SU-DHL-6 (cell line): ENCODE data around the gene EN2.

Experiments
- H2AFZ ChIP-seq: fragments of 200-600 bp; sonication (generic); 2 replicates; pipeline ENCODE4 v1.6.1; 2014; ENCODE audit warnings: low read depth, mild to moderate bottlenecking, moderate library complexity, mixed read lengths, antibody characterized with exemption, low read length; ENCODE audit not compliant: severe bottlenecking
- H3F3A ChIP-seq: fragments of 200-600 bp; shearing (Covaris generic); 2 replicates; pipeline ENCODE4 v1.6.0; 2016; ENCODE audit warnings: antibody characterized with exemption, mild to moderate bottlenecking; ENCODE audit not compliant: insufficient read depth
- H3K27ac ChIP-seq: fragments of 200-600 bp; sonication (generic); 2 replicates; pipeline ENCODE4 v1.5.1; 2016; ENCODE audit warnings: low read depth, mild to moderate bottlenecking, low read length, moderate library complexity, mixed read lengths
- H3K27me3 ChIP-seq: fragments of 200-600 bp; sonication (generic), shearing (Covaris generic); 2 replicates; pipeline ENCODE4 v1.6.0; 2014; ENCODE audit warnings: mild to moderate bottlenecking, low read length
- H3K36me3 ChIP-seq: fragments of 200-600 bp; sonication (generic); 2 replicates; pipeline ENCODE4 v1.6.1; 2014; ENCODE audit warnings: mild to moderate bottlenecking, low read length, mixed read lengths
- H3K4me2 ChIP-seq: fragments of 300-600, 200-600 bp; shearing (Covaris generic), sonication (generic); 2 replicates; pipeline ENCODE4 v1.6.0; 2014; ENCODE audit warnings: low read length, low read depth, mild to moderate bottlenecking; ENCODE audit not compliant: poor library complexity, severe bottlenecking
- H3K4me3 ChIP-seq: fragments of 200-600 bp; sonication (generic); 2 replicates; pipeline ENCODE4 v1.5.1; 2014; ENCODE audit warnings: antibody characterized with exemption, low read length, mild to moderate bottlenecking, mixed read lengths; ENCODE audit not compliant: insufficient read depth, poor library complexity, severe bottlenecking
- H3K79me2 ChIP-seq: fragments of 200-600 bp; sonication (generic); 2 replicates; pipeline ENCODE4 v1.6.1; 2014; ENCODE audit warnings: mild to moderate bottlenecking, low read length, moderate library complexity; ENCODE audit not compliant: insufficient read depth
- H3K9ac ChIP-seq: fragments of 200-600 bp; sonication (generic); 2 replicates; pipeline ENCODE4 v1.7.0; 2014; ENCODE audit warnings: mild to moderate bottlenecking, low read length
- H3K9me2 ChIP-seq: fragments of 200-600 bp; sonication (generic); replicated peaks from 2 replicates; pipeline ENCODE4 v1.6.1; 2014; ENCODE audit warnings: low read length; ENCODE audit not compliant: insufficient read depth
- H3K9me3 ChIP-seq: fragments of 200-600 bp; sonication (generic); 2 replicates; pipeline ENCODE4 v1.6.1; 2014; ENCODE audit warnings: low read length, mixed read lengths; ENCODE audit not compliant: insufficient read depth
- H4K20me1 ChIP-seq: fragments of 200-600 bp; sonication (generic); 2 replicates; pipeline ENCODE4 v1.6.1; 2014; ENCODE audit warnings: low read depth, mild to moderate bottlenecking, antibody characterized with exemption, low read length, moderate library complexity, mixed read lengths
- EZH2phosphoT487 ChIP-seq: fragments of 200-600 bp; sonication (generic), shearing (Covaris generic); conservative IDR thresholded peaks from 2 replicates; pipeline ENCODE4 v1.6.1; 2018; ENCODE audit warnings: mild to moderate bottlenecking, antibody characterized with exemption, low read length, moderate library complexity, mixed read lengths
- TF ChIP-seq, protein P1 (sequence below): fragments of 200-600 bp; sonication (generic); IDR thresholded peaks from one replicate; pipeline ENCODE4 v1.5.1; 2017; ENCODE audit warnings: antibody characterized with exemption, mild to moderate bottlenecking, low read length, moderate library complexity; ENCODE audit not compliant: insufficient read depth, poor library complexity, severe bottlenecking

The EN2 gene

DNA sequence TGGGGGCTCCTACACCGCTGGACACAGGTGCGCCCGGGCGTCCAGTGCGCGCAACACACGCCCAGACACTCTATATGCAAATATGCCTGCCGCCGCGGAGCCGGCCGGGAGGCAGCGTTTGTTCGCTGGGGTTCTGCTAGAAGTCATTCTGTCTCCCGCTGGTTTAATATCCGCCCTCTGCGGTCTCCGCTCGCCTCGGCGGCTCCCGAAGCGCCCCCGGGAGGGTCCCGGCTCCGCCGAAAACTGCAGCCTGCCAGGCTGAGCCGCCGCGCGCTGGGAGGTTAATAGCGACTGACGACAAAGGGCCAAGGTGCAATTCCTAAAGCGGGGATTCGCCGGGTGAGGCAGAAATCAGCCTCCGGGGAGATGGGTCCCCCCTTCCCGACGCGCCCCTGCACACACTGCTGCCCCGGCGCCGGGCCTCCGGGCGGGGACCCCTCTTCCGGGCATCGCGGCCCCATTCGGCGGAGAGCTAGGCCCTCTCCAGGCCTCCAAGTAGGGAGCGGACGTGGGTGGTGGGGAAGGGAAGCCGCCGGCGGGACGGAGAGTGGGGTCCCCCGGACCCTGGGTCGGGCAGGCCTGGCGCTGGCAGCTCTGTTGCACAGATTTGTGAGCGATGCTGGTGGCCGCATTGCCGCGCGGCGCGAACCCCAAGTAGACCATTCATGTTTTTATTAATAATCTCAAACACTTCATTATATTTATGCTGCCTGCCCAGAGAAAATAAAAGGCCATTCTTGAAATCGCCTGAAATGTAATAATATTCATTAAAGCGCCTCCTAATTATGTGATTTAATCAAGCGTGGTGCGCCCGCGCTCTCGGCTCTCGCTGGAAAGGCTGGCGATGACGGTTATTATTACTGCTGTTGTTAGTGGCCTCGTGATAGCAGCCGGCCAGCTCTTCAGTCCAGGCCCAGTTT is 9.1 kb downstream of the EN2 start:
- no peak overlapping the region for H3K27ac ChIP-seq
- no peaks in the 10 kb centered on the region for H3K27me3 ChIP-seq
- H4K20me1 ChIP-seq = no peaks in the 10 kb centered on the region
- H3K4me3 ChIP-seq = no peak overlapping the region
- H3K79me2 ChIP-seq = no peaks in the 10 kb centered on the region
- no peaks in the 10 kb centered on the region for H3K9me2 ChIP-seq
- no peaks in the 10 kb centered on the region for H3K36me3 ChIP-seq
- H3K4me2 ChIP-seq = no peak overlapping the region
- H3K9ac ChIP-seq = no peak overlapping the region
- H3F3A ChIP-seq = no peaks in the 10 kb centered on the region
- TF ChIP-seq EZH2phosphoT487 = no peak
- TF ChIP-seq, protein P1, sequence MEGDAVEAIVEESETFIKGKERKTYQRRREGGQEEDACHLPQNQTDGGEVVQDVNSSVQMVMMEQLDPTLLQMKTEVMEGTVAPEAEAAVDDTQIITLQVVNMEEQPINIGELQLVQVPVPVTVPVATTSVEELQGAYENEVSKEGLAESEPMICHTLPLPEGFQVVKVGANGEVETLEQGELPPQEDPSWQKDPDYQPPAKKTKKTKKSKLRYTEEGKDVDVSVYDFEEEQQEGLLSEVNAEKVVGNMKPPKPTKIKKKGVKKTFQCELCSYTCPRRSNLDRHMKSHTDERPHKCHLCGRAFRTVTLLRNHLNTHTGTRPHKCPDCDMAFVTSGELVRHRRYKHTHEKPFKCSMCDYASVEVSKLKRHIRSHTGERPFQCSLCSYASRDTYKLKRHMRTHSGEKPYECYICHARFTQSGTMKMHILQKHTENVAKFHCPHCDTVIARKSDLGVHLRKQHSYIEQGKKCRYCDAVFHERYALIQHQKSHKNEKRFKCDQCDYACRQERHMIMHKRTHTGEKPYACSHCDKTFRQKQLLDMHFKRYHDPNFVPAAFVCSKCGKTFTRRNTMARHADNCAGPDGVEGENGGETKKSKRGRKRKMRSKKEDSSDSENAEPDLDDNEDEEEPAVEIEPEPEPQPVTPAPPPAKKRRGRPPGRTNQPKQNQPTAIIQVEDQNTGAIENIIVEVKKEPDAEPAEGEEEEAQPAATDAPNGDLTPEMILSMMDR = no peak
- H3K9me3 ChIP-seq = no peaks in the 10 kb centered on the region
- no peak overlapping the region for H2AFZ ChIP-seq

DNA sequence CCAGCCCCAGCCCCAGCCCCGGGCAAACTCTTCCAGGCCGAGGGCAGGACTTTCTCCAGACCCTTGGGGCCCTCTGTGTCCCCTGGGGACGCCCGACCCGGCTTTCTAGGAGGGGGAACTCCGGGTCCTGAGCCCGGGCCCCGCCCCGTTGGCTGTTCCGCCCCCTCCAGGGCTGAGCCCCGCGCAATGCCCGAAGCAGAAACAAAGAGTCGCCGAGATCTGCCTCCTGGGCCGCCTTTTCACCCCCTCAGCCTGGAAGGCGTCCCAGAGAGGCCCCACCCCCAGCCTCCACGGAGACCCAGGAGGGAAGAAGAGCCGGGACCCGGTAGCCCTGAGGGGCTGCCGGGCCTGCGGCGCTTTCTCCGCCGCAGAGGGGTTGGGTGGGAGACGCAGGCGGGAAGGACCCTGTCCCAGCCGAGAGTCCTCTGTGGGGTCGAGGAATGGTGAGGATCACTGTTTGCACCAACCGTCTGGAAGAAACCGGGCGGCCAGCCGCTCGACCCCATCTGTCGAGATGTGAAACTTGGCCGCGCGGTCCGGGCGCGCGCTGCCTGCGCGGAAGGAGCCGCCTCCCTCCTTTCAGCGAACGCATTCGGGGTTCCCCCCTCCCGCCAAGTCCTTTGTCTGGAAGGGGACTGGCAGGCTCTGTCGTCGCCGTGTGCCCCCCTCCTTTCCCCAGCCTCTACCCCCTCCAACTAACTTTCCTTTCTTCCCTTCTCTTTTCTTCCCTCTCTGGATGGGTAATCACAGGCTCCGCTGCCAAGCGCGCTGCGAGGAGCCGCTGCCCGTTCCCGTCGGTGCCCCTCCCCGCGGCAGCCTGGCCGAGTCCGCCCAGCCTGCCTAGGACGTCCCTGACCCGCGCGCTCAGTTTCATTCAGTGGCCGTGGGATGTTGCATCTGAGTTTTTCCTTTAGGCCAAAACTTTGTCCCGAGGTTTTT is 10.2 kb downstream of the EN2 start:
- Histone ChIP-seq H3K27ac (no peak overlapping the region), H3K27me3 (no peaks in the 10 kb centered on the region), H3K9me3 (no peaks in the 10 kb centered on the region), H3K4me3 (no peak overlapping the region), H3K36me3 (no peaks in the 10 kb centered on the region), H3F3A (no peaks in the 10 kb centered on the region), H3K9ac (no peak overlapping the region), H3K9me2 (no peaks in the 10 kb centered on the region), H3K4me2 (no peak overlapping the region), H4K20me1 (no peaks in the 10 kb centered on the region), H2AFZ (no peak overlapping the region), H3K79me2 (no peaks in the 10 kb centered on the region)
- no peak for TF ChIP-seq EZH2phosphoT487

DNA sequence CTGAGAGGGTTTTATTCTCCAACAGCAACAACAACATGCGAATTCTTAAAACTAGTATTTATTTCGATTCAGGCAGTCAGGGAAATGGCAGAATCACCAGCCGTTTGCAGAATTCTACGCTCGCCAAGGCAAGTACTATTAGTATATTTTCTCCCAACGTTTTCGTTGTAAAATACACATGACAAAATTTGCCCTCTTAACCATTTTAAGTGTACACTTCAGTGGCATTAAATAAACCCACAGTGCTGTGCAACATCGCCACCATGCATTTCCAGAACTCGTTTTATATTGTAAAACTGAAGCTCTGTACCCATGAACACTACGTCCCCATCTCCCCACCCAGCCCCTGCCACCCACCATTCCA is 10.8 kb downstream of the EN2 start:
- no peaks in the 10 kb centered on the region for H3K9me2 ChIP-seq
- H3K36me3 ChIP-seq = no peaks in the 10 kb centered on the region
- H3K9me3 ChIP-seq = no peaks in the 10 kb centered on the region
- H3K4me2 ChIP-seq = no peak overlapping the region
- no peak overlapping the region for H3K9ac ChIP-seq
- no peak overlapping the region for H3K4me3 ChIP-seq
- no peak overlapping the region for H3K27ac ChIP-seq
- H2AFZ ChIP-seq = no peak overlapping the region
- H3K79me2 ChIP-seq = no peaks in the 10 kb centered on the region
- TF ChIP-seq, protein P1 = no peak
- no peak for TF ChIP-seq EZH2phosphoT487
- no peaks in the 10 kb centered on the region for H3F3A ChIP-seq
- no peaks in the 10 kb centered on the region for H4K20me1 ChIP-seq
- H3K27me3 ChIP-seq = no peaks in the 10 kb centered on the region
